A673 (cell line): ENCODE data around the gene FKBP5.

Experiments used
- CTCF ChIP-seq: fragments of 300-800, 200-600 bp; sonication (generic); conservative IDR thresholded peaks from 2 replicates; pipeline ENCODE4 v1.5.1; 2017; ENCODE audit warnings: low read depth, mild to moderate bottlenecking, antibody characterized with exemption, low read length, moderate library complexity, mixed read lengths
- EZH2 ChIP-seq: fragments of 200-600 bp; sonication (generic); IDR thresholded peaks from 2 replicates; pipeline ENCODE4 v1.6.1; 2017; ENCODE audit warnings: borderline replicate concordance, low read depth, mild to moderate bottlenecking, mixed read lengths, antibody characterized with exemption, low read length; ENCODE audit not compliant: poor library complexity, severe bottlenecking

- no peak for TF ChIP-seq EZH2
- no peak for TF ChIP-seq CTCF
Measured at GRCh38 chr6:35647400-35647799, 41.3 kb downstream of the FKBP5 start.
